ENCODE measurements around the gene CHRNA10.

Gene CHRNA10, protein sequence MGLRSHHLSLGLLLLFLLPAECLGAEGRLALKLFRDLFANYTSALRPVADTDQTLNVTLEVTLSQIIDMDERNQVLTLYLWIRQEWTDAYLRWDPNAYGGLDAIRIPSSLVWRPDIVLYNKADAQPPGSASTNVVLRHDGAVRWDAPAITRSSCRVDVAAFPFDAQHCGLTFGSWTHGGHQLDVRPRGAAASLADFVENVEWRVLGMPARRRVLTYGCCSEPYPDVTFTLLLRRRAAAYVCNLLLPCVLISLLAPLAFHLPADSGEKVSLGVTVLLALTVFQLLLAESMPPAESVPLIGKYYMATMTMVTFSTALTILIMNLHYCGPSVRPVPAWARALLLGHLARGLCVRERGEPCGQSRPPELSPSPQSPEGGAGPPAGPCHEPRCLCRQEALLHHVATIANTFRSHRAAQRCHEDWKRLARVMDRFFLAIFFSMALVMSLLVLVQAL

DNA sequence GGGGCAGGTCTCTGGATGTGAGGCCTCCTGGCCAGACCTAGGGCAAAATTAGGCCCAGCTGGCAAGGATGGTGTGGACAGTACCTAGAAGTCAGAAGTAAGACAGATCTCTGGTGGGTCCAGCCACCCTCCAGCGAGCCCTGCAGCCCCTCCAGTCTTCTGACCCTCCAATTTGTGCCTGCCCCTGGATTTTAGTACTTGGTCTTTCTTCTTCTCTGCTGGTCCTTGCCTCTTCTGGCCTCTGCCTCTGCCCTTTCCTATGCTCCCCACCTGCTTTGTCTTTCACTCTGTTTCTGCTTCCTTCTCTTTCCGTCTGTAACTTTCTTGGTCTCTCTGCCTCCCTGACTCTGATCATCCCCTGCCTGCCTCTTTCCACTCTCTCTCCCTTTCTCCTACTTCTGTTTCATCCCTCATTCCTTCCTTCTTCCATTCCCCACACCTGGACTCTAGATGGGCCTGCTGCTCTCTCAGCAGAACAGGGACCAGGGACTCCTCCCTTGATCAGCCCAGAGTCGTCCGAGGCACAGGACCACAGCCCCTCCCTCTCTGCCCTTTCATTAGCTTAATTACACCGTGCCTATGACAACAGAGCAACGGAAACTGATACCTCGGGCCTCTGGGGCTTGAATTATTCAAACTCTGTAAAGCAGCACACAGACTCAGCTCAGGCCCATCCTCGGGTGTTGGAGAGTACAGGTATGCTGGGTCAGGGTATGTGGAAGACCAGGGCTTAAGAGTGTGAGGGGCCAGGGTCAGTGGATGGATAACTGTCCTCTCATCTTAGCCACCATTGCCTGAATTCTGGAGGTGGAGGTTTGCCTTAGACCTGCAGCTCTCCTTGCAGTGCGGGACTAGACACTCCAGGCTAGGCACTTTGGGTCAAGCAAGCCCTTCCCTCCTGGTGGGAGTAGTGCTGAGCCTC is at the start of gene CHRNA10:
CHRNA10 (minus strand) TSS at position 51 of the 921 bp plus-strand sequence. CDS start 72 bp downstream, outside the sequence.
- FAIRE-seq (no peak), DNase-seq (ENCODE audit: insufficient read length, low spot score) (no peak)
- TF ChIP-seq POLR2A (IDR thresholded peaks at IDR 0.05; ENCODE audit: low read depth, low read length), result no peak

DNA sequence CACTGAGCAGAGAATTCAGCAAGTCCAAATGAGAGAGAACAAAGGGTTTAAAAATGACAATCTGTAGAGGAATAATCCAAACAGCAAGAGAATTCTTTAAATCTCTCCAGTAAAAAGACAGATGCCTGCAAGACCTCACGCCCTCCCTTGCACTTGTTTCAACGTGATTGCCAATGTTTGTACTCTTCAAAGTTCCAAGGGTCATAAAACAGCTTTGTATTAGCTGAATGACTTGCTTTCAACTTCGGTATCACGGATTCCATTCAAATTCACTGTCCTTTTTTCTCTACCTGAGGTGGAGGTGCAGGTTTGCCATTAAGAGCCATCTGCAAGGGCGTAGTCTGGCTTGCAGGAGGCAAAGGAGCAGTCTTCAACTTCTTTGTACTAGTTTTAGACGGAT is 41.1 kb upstream of the CHRNA10 start:
- no peak for TF ChIP-seq POLR2A (IDR thresholded peaks at IDR 0.05; ENCODE audit: low read depth, low read length)
- DNase-seq (ENCODE audit: insufficient read length, low spot score), result no peak
- no peak for FAIRE-seq

DNA sequence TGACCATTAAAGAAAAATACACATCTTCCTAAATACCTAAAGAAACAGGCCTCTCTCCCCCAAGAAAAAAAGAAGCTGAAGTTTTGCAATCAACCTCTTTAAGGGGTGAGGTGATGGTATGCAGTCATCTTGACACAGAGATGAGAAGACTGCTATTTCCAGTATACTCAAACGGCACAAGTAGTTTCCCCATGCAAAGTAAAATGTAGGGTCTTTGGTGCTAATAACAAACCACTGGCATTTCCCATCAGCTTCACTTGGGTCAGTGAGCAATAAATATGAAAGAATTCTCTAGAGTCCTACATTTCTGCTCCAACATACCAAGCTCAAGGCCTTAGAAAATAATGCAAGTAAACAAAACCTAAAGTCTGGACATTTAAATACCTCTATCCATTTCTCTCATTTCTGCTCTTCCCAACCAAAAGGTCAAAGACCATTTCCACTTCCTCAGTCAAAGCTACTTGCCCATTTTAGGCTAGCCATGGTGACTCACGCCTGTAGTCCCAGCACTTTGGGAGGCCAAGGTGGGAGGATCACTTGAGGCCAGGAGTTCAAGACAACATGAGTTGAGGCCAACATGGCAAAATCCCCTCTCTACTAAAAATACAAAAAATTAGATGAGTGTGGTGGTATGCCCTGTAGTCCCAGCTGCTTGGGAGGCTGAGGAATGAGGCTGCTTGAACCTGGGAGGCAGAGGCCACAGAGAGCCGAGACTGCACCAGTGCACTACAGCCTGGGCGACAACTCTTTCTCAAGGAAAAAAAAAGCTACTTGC is 39.5 kb upstream of the CHRNA10 start:
- FAIRE-seq, result peak; percentile 43
- TF ChIP-seq POLR2A (IDR thresholded peaks at IDR 0.05; ENCODE audit: low read depth, low read length), result no peak
- DNase-seq (ENCODE audit: insufficient read length, low spot score), result no peak

DNA sequence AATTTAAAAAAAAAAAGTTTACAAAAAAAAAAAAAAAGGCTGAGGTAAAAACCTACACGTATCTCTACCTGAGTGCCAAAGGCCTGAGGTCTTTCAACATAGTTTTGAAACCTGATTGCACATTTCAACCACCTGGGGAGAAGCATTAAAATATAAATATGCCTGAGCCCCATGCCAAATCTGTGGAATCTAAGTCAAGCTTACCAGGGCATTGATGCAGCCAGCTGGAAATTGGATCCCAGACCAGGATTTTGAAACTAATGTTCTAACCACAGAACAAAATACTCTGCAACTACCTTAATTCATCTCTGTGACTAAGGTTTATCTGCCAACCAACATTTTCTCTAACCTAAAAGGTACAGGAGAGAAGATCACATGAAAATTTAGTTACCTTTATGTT is 38.8 kb upstream of the CHRNA10 start:
- TF ChIP-seq POLR2A (IDR thresholded peaks at IDR 0.05; ENCODE audit: low read depth, low read length), result no peak
- DNase-seq (ENCODE audit: insufficient read length, low spot score) (no peak), FAIRE-seq (no peak)

DNA sequence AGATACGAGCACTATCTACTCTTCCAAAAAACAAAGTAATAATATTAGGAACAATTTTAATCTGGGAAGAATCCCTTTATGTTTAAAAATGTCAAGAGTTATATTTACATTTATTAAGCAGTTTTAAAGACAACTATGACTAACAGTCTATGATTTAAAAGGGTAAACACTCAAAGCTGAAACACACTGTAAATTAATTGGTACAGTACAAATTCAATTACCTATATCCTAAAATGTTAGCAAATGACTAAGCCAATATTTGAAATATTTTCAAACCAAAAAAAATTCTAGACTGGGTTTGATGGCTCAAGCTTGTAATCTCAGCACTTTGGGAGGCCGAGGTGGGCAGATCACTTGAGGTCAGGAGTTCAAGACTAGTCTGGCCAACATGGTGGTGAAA is 36.0 kb upstream of the CHRNA10 start:
- no peak for TF ChIP-seq POLR2A (IDR thresholded peaks at IDR 0.05; ENCODE audit: low read depth, low read length)
- FAIRE-seq, result no peak
- DNase-seq (ENCODE audit: insufficient read length, low spot score), result no peak

DNA sequence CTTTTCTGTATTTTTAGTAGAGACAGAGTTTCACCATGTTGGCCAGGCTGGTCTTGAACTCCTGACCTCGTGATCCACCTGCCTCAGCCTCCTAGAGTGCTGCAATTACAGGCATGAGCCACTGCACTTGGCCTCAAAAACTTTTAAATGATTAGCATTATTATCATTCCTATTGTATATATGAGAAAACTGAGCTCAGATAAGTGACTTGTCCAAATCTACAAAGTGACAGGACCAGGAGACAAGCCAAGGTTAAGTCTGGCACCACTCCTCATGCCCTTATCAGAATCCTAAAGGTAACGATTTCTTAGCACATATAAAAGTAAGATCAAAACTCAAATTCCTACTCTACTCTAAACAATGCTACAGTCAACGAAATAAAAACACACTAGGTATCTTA is 32.2 kb upstream of the CHRNA10 start:
- no peak for TF ChIP-seq POLR2A (IDR thresholded peaks at IDR 0.05; ENCODE audit: low read depth, low read length)
- DNase-seq (ENCODE audit: insufficient read length, low spot score) (no peak), FAIRE-seq (no peak)

DNA sequence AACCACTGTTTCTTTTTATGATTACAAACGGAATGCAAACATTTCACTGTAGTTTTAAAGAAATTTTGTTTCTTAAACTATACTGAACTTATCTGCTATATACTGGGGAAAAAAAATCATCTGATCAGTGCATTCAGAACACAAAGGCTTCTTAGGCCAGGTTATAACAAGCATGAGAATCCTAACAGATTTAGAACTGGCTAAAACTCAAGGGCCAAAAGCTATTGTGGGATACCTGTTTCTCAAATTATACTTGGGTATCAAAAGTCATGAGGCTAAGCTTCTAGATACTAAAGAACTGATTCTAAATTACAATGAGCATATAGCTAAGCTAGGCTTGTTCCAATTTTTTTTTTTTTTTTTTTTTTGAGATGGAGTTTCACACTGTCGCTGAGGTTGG is 29.7 kb upstream of the CHRNA10 start:
- DNase-seq (ENCODE audit: insufficient read length, low spot score) (no peak), FAIRE-seq (no peak)
- no peak for TF ChIP-seq POLR2A (IDR thresholded peaks at IDR 0.05; ENCODE audit: low read depth, low read length)

DNA sequence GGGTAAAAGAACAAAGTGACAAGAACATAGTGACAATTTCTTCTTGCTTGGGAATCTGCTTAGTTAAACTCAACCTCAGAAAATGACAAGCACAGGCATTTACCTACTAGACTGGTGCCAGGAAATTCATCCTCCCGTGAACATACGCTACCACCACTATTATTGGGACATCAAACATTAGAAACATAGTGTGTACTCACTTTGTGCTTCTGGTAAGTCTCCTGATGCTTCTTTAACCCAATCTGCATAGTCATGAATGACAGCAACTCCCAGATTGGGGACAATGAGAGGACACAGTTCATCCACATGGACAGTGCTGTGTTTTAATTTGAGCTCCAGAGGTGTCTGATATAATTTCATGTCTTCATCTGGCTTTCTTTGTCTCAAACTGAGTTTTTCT is 29.2 kb upstream of the CHRNA10 start:
- DNase-seq (ENCODE audit: insufficient read length, low spot score), result no peak

DNA sequence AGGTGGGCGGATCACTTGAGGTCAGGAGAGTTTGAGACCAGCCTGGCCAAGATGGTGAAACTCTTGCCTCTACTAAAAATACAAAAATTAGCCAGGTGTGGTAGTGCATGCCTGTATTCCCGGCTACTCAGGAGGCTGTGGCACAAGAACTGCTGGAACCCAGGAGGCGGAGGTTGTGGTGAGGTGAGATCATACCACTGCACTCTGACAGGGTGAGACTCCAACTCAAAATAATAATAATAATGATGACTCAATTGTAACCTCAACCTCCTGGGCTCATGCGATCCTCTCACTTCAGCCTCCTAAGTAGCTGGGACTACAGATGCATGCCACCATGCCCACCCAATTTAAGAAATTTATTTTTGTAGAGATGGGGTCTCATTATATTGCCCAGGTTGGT is 15.6 kb upstream of the CHRNA10 start:
- DNase-seq (ENCODE audit: insufficient read length, low spot score), result no peak
- no peak for TF ChIP-seq POLR2A (IDR thresholded peaks at IDR 0.05; ENCODE audit: low read depth, low read length)
- FAIRE-seq, result no peak

More for the DNA sequence above, 29.2 kb upstream of the CHRNA10 start:
- TF ChIP-seq POLR2A (IDR thresholded peaks at IDR 0.05; ENCODE audit: low read depth, low read length), result no peak
- FAIRE-seq, result no peak

DNA sequence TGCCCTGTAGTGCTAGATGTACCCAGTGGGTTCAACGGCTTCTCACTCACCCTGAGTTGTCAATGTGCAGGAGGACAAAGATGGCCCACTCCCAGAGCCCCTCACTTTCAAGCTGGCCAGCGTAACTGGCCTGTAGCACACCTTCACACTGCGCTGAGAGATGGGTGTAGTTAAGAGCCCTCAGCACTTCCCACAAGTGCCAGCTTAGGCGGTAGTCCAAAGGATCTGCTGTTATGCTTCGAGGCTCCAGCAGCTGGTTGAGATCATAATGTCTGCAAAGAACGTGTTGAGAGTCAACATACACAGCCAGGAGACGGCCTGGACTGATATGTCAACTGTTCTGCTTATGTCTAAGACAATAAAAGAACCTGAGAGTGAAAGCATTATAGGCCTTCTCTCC is 14.7 kb upstream of the CHRNA10 start:
- no peak for TF ChIP-seq POLR2A (IDR thresholded peaks at IDR 0.05; ENCODE audit: low read depth, low read length)
- DNase-seq (ENCODE audit: insufficient read length, low spot score), result no peak
- FAIRE-seq, result no peak

DNA sequence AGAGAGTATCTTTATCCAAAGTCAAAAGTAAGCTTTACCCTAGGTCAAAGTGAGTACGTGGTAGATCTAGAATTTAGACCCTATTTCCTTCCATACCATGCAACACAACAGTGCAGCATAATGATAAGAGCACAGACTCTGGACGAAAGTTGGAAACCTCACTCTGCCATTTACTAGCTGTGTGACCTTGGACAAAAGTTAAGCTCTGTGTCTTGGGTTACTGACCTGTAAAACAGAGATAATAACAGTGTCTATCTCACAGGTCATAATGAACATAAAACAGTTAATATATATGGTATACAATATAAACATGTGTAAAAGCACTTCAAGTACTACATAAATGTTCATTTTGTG is 13.6 kb upstream of the CHRNA10 start:
- FAIRE-seq (no peak), DNase-seq (ENCODE audit: insufficient read length, low spot score) (no peak)
- TF ChIP-seq POLR2A (IDR thresholded peaks at IDR 0.05; ENCODE audit: low read depth, low read length), result no peak

DNA sequence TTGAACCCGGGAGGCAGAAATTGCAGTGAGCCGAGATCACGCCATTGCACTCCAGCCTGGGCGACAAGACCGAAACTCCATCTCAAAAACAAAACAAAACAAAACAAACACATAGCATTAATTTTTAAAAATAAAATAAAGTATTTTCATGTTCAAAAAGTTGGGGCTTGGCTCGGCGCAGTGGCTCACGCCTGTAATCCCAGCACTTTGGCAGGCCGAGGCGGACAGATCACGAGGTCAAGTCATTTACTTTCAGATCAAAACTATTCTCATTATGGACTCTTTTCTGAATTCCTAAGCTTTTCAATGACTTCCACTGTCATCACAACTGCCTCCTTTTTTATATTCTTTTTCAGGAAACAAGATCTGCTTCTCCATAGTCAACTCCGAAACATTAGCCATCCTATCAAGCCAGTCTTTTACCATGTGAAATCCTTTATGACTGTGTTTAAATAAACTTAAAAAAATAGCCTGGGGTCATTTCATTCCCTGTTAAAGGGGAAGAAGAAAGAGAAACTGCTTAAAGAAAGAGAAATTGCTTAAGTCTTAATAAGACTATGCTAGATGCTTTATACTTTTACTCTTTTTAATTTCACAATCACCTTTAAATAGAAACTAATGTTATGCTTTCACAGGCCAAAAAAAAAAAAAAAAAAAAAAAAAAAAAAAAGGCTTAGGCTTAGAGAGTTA is 13.1 kb upstream of the CHRNA10 start:
- FAIRE-seq (no peak), DNase-seq (ENCODE audit: insufficient read length, low spot score) (no peak)

DNA sequence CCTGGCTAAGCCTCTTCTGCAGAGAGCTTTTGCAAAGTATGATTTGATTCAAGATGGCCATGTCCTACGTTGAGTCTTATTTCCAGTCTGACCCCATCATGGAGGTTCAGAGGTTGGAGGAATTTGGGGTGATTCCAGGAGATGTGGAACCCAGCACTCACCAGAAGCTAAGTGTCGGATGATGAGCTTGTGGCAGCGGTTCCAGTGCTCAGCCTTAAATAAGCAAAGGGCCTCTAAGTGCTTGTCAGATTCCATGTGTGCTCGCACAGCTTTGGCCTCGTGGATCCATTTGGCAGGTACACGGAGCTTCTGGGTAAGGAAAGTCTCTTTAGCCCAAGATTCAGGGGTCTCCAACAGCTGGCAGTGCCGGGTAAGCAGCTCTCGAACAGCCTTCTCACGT is 11.9 kb upstream of the CHRNA10 start:
- FAIRE-seq, result no peak
- no peak for TF ChIP-seq POLR2A (IDR thresholded peaks at IDR 0.05; ENCODE audit: low read depth, low read length)
- DNase-seq (ENCODE audit: insufficient read length, low spot score), result no peak

More for the DNA sequence above, 13.1 kb upstream of the CHRNA10 start:
- no peak for TF ChIP-seq POLR2A (IDR thresholded peaks at IDR 0.05; ENCODE audit: low read depth, low read length)

Measured in H54 (cell line).